GM18508 (cell line): ENCODE results near the gene LRP5.
"Not testable (repeated sequence)": the region's sequence is repeated elsewhere in the genome, so short reads cannot be mapped to it uniquely, and the experiment has no call there.

Experiments used
- ATAC-seq: cut with Tn5 transposase; IDR thresholded peaks from one replicate; pipeline ENCODE4 v1.9.1; 2021; ENCODE audit warnings: moderate number of reproducible peaks; ENCODE audit not compliant: insufficient read depth, unreplicated experiment

The LRP5 gene

GRCh38 chr11:68432874-68433273, 120.5 kb downstream of the LRP5 start:
- ATAC-seq: no peak

- ATAC-seq: no peak
Measured at GRCh38 chr11:68433541-68433940, 121.2 kb downstream of the LRP5 start.

- not testable (repeated sequence) for ATAC-seq
Measured at GRCh38 chr11:68434159-68434558, 121.8 kb downstream of the LRP5 start.

GRCh38 chr11:68436162-68436888, 123.9 kb downstream of the LRP5 start:
- ATAC-seq: no peak

GRCh38 chr11:68436985-68437926, 124.9 kb downstream of the LRP5 start:
- no peak for ATAC-seq

- ATAC-seq: no peak
Measured at GRCh38 chr11:68437927-68438657, 125.7 kb downstream of the LRP5 start.

GRCh38 chr11:68438658-68439259, 126.4 kb downstream of the LRP5 start:
- no peak for ATAC-seq

- ATAC-seq: no peak
Measured at GRCh38 chr11:68439355-68440065, 127.1 kb downstream of the LRP5 start.

GRCh38 chr11:68440224-68440623, 127.8 kb downstream of the LRP5 start:
- no peak for ATAC-seq

- no peak for ATAC-seq
Measured at GRCh38 chr11:68441466-68442230, 129.3 kb downstream of the LRP5 start.

- ATAC-seq: no peak
Measured at GRCh38 chr11:68442433-68442832, 130.0 kb downstream of the LRP5 start.

- ATAC-seq: no peak
Measured at GRCh38 chr11:68444566-68444965, 132.2 kb downstream of the LRP5 start.

- ATAC-seq: no peak
Measured at GRCh38 chr11:68445531-68446035, 133.2 kb downstream of the LRP5 start.

GRCh38 chr11:68446046-68446725, 133.8 kb downstream of the LRP5 start:
- ATAC-seq: no peak

GRCh38 chr11:68447015-68447801, 134.8 kb downstream of the LRP5 start:
- ATAC-seq: no peak

- ATAC-seq: not testable (repeated sequence)
Measured at GRCh38 chr11:68447914-68448313, 135.5 kb downstream of the LRP5 start.

- ATAC-seq: no peak
Measured at GRCh38 chr11:68448604-68449011, 136.2 kb downstream of the LRP5 start.
